Liver (tissue), 3 donors: ENCODE data around the gene NAXD.

Experiments used
- EGR1 ChIP-seq, 2 donors: IDR thresholded peaks; 2 replicates each; pipeline ENCODE4 v1.6.1; 2016 to 2018; ENCODE audit warnings: antibody characterized with exemption in 2 of 2, low read depth in 2 of 2
- HNF4A ChIP-seq, 2 donors: conservative IDR thresholded peaks; 2 replicates each; pipeline ENCODE4 v1.6.1; 2016; ENCODE audit warnings: antibody characterized with exemption in 2 of 2, mild to moderate bottlenecking in 2 of 2
- JUND ChIP-seq, 2 donors: IDR thresholded peaks; 2 replicates each; pipeline ENCODE4 v1.6.1; 2016; ENCODE audit warnings: antibody characterized with exemption in 2 of 2
- MAX ChIP-seq: IDR thresholded peaks from 2 replicates; pipeline ENCODE4 v1.6.1; 2016; ENCODE audit warnings: antibody characterized with exemption
- RAD21 ChIP-seq, 2 donors: IDR thresholded peaks; 2 replicates each; pipeline ENCODE4 v1.6.1; 2016; ENCODE audit warnings: antibody characterized with exemption in 2 of 2, mild to moderate bottlenecking in 2 of 2
- SP1 ChIP-seq: IDR thresholded peaks from 2 replicates; pipeline ENCODE4 v1.6.1; 2018; ENCODE audit warnings: antibody characterized with exemption, mild to moderate bottlenecking
- TAF1 ChIP-seq: conservative IDR thresholded peaks from 2 replicates; pipeline ENCODE4 v1.6.1; 2016; ENCODE audit warnings: antibody characterized with exemption, mild to moderate bottlenecking
- YY1 ChIP-seq: IDR thresholded peaks from 2 replicates; pipeline ENCODE4 v1.6.1; 2016; ENCODE audit warnings: antibody characterized with exemption, mild to moderate bottlenecking
- TF ChIP-seq, protein P1 (sequence below): IDR thresholded peaks from 2 replicates; pipeline ENCODE4 v1.6.1; 2016; ENCODE audit warnings: antibody characterized with exemption, mild to moderate bottlenecking
- TF ChIP-seq, protein P2 (sequence below): fragments of 150-350 bp; IDR thresholded peaks from 2 replicates; pipeline ENCODE4 v1.5.1; 2017; ENCODE audit warnings: improper control_type of control experiment, low read depth, low read length; ENCODE audit not compliant: missing input control
- TF ChIP-seq, protein P3 (sequence below): IDR thresholded peaks from 2 replicates; pipeline ENCODE4 v1.6.1; 2016; ENCODE audit warnings: antibody characterized with exemption
- donor health status: healthy.
- donor health status: healthy.

DNA sequence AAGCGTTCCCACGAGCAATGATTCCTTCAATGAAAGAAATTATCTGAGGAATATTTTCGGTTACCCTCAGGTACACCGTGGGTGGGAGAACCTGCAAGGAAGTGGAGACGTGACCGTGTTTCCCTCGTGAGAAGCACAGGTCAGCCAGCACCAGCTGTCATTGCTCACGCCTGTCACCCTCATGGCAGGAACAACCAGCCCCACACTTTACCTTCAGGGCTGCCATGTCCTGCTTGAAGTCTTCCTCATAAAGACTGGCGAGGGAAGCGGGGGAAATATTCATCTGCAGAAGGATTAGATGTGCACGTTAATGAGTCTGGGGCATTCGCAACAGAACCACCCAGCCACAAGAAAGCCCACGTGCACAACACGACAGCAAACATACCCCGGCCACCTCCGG, 72.4 kb downstream of the NAXD start:
- TF ChIP-seq, protein P1, sequence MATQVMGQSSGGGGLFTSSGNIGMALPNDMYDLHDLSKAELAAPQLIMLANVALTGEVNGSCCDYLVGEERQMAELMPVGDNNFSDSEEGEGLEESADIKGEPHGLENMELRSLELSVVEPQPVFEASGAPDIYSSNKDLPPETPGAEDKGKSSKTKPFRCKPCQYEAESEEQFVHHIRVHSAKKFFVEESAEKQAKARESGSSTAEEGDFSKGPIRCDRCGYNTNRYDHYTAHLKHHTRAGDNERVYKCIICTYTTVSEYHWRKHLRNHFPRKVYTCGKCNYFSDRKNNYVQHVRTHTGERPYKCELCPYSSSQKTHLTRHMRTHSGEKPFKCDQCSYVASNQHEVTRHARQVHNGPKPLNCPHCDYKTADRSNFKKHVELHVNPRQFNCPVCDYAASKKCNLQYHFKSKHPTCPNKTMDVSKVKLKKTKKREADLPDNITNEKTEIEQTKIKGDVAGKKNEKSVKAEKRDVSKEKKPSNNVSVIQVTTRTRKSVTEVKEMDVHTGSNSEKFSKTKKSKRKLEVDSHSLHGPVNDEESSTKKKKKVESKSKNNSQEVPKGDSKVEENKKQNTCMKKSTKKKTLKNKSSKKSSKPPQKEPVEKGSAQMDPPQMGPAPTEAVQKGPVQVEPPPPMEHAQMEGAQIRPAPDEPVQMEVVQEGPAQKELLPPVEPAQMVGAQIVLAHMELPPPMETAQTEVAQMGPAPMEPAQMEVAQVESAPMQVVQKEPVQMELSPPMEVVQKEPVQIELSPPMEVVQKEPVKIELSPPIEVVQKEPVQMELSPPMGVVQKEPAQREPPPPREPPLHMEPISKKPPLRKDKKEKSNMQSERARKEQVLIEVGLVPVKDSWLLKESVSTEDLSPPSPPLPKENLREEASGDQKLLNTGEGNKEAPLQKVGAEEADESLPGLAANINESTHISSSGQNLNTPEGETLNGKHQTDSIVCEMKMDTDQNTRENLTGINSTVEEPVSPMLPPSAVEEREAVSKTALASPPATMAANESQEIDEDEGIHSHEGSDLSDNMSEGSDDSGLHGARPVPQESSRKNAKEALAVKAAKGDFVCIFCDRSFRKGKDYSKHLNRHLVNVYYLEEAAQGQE: no peak
- TF ChIP-seq RAD21 (IDR thresholded peaks at IDR 0.05): no peak
- TF ChIP-seq, protein P2, sequence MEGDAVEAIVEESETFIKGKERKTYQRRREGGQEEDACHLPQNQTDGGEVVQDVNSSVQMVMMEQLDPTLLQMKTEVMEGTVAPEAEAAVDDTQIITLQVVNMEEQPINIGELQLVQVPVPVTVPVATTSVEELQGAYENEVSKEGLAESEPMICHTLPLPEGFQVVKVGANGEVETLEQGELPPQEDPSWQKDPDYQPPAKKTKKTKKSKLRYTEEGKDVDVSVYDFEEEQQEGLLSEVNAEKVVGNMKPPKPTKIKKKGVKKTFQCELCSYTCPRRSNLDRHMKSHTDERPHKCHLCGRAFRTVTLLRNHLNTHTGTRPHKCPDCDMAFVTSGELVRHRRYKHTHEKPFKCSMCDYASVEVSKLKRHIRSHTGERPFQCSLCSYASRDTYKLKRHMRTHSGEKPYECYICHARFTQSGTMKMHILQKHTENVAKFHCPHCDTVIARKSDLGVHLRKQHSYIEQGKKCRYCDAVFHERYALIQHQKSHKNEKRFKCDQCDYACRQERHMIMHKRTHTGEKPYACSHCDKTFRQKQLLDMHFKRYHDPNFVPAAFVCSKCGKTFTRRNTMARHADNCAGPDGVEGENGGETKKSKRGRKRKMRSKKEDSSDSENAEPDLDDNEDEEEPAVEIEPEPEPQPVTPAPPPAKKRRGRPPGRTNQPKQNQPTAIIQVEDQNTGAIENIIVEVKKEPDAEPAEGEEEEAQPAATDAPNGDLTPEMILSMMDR: no peak
- no peak for TF ChIP-seq HNF4A (conservative IDR thresholded peaks at IDR 0.05)
- TF ChIP-seq, protein P3, sequence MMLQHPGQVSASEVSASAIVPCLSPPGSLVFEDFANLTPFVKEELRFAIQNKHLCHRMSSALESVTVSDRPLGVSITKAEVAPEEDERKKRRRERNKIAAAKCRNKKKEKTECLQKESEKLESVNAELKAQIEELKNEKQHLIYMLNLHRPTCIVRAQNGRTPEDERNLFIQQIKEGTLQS: no peak
- no peak for TF ChIP-seq MAX
- TF ChIP-seq SP1: no peak
- TF ChIP-seq JUND (IDR thresholded peaks at IDR 0.05): no peak
- no peak for TF ChIP-seq YY1
- TF ChIP-seq TAF1: no peak
- TF ChIP-seq EGR1 (IDR thresholded peaks at IDR 0.05; ENCODE audit: low read depth in 2 of 2): no peak
